SK-N-SH (cell line): Measurements from ENCODE around the gene GSG1L. TPM values are rescaled to one million over a fixed set of nuclear protein-coding genes. Genes with fewer than 3 reads are reported as not detected.

Experiments
- CTCF ChIA-PET: fragments of 300-600, 350-600 bp; formaldehyde crosslinking; extraction: SDS; loops from one replicate; lab custom pipeline; 2021; lab: Yijun Ruan, JAX
- POLR2A ChIA-PET: fragments of 350-600 bp; sonication (Branson Sonifier 250); formaldehyde crosslinking; extraction: SDS; loops from one replicate; lab custom pipeline; 2020; ENCODE audit warnings: antibody characterized with exemption, inconsistent platforms; lab: Yijun Ruan, JAX
- DNase-seq: peaks from one replicate; pipeline ENCODE4 v3.0.0; 2012
- H2AFZ ChIP-seq: fragments of 200-600 bp; sonication (generic); 2 replicates; pipeline ENCODE4 v1.8.1; 2016; ENCODE audit warnings: antibody characterized with exemption, mild to moderate bottlenecking, low read depth
- H3F3A ChIP-seq: fragments of 200-600 bp; sonication (generic); replicated peaks from 2 replicates; pipeline ENCODE3; 2016; ENCODE audit warnings: antibody characterized with exemption, mild to moderate bottlenecking; ENCODE audit not compliant: insufficient read depth
- H3K27ac ChIP-seq, 2 experiments: fragments of 200-500 bp in 1 of 2; fragments of 200-600 bp in 1 of 2; sonication (Bioruptor generic) in 1 of 2; sonication (generic), shearing (Covaris generic) in 1 of 2; 2 replicates each; pipeline versions ENCODE4 v1.5.1 to v1.6.1; 2014 to 2016; ENCODE audit warnings: low read depth in 2 of 2, inconsistent platforms in 1 of 2, low read length in 1 of 2, mild to moderate bottlenecking in 1 of 2, mixed read lengths in 1 of 2
- H3K27me3 ChIP-seq: fragments of 200-600 bp; sonication (generic), shearing (Covaris generic); 2 replicates; pipeline ENCODE4 v1.6.1; 2016; ENCODE audit warnings: mixed run types; ENCODE audit not compliant: insufficient read depth
- H3K36me3 ChIP-seq, 2 experiments: fragments of 200-500 bp in 1 of 2; fragments of 200-600 bp in 1 of 2; sonication (Bioruptor generic) in 1 of 2; sonication (generic) in 1 of 2; replicated peaks in 1 of 2; 2 replicates each; pipeline versions ENCODE3 to v1.5.1; 2014 to 2016; ENCODE audit warnings: low read length in 1 of 2, mild to moderate bottlenecking in 1 of 2; ENCODE audit not compliant: insufficient read depth in 2 of 2, control insufficient read depth in 1 of 2
- H3K4me1 ChIP-seq, 2 experiments: fragments of 200-500 bp in 1 of 2; fragments of 200-600 bp in 1 of 2; sonication (Bioruptor generic) in 1 of 2; sonication (generic), shearing (Covaris generic) in 1 of 2; 2 replicates each; pipeline versions ENCODE4 v1.5.1 to v1.6.1; 2014 to 2016; ENCODE audit warnings: low read depth in 1 of 2, low read length in 1 of 2, mixed run types in 1 of 2; ENCODE audit not compliant: insufficient read depth in 2 of 2, control insufficient read depth in 1 of 2
- H3K4me2 ChIP-seq: fragments of 200-600 bp; sonication (generic), shearing (Covaris generic); 2 replicates; pipeline ENCODE4 v1.6.1; 2017; ENCODE audit warnings: mixed run types
- H3K4me3 ChIP-seq, 2 experiments: fragments of 200-500 bp in 1 of 2; fragments of 200-600 bp in 1 of 2; sonication (Bioruptor generic) in 1 of 2; sonication (generic), shearing (Covaris generic) in 1 of 2; 2 replicates each; pipeline versions ENCODE4 v1.5.1 to v1.8.1; 2014 to 2016; ENCODE audit warnings: low read depth in 2 of 2, inconsistent platforms in 1 of 2, low read length in 1 of 2, mild to moderate bottlenecking in 1 of 2, mixed read lengths in 1 of 2, moderate library complexity in 1 of 2
- H3K79me2 ChIP-seq: fragments of 200-600 bp; sonication (generic); 2 replicates; pipeline ENCODE4 v1.8.1; 2017; ENCODE audit warnings: mild to moderate bottlenecking; ENCODE audit not compliant: insufficient read depth
- H3K9ac ChIP-seq: fragments of 200-600 bp; sonication (generic); 2 replicates; pipeline ENCODE4 v1.6.1; 2017; ENCODE audit warnings: mixed run types
- H3K9me2 ChIP-seq: fragments of 200-600 bp; sonication (generic); 2 replicates; pipeline ENCODE4 v1.6.1; 2017; ENCODE audit warnings: mixed run types
- H3K9me3 ChIP-seq: fragments of 200-600 bp; sonication (generic); 2 replicates; pipeline ENCODE4 v1.6.1; 2017; ENCODE audit warnings: mixed run types, mild to moderate bottlenecking, moderate library complexity
- H4K20me1 ChIP-seq: fragments of 200-600 bp; sonication (generic); 2 replicates; pipeline ENCODE4 v1.6.1; 2017; ENCODE audit warnings: mild to moderate bottlenecking, mixed run types; ENCODE audit not compliant: insufficient read depth
- CHD2 ChIP-seq: fragments of 150-350 bp; IDR thresholded peaks from 2 replicates; pipeline ENCODE4 v1.6.1; 2018; ENCODE audit warnings: low read length; ENCODE audit not compliant: partially characterized antibody
- EZH2phosphoT487 ChIP-seq: fragments of 200-600 bp; sonication (generic); IDR thresholded peaks from 2 replicates; pipeline ENCODE4 v1.6.1; 2017; ENCODE audit warnings: low read depth, mixed run types, mild to moderate bottlenecking, antibody characterized with exemption, moderate library complexity, borderline replicate concordance
- FOXJ3 ChIP-seq: sonication (generic); formaldehyde crosslinking; IDR thresholded peaks from 2 replicates; pipeline ENCODE4 v1.5.1; 2020; ENCODE audit warnings: mild to moderate bottlenecking, missing genetic modification reagents
- IRF3 ChIP-seq: fragments of 150-350 bp; IDR thresholded peaks from 2 replicates; pipeline ENCODE4 v1.6.1; 2016; ENCODE audit warnings: mild to moderate bottlenecking, low read depth, low read length
- JUND ChIP-seq: IDR thresholded peaks from 2 replicates; pipeline ENCODE4 v1.4.0; 2012
- MAX ChIP-seq: IDR thresholded peaks from 2 replicates; pipeline ENCODE4 v1.4.0; 2012; ENCODE audit warnings: low read depth
- NFIC ChIP-seq: IDR thresholded peaks from 2 replicates; pipeline ENCODE4 v1.4.0; 2012; ENCODE audit warnings: borderline replicate concordance
- RAD21 ChIP-seq: IDR thresholded peaks from 2 replicates; pipeline ENCODE4 v1.6.1; 2012; ENCODE audit warnings: mild to moderate bottlenecking, low read length
- RCOR1 ChIP-seq: fragments of 150-350 bp; IDR thresholded peaks from 2 replicates; pipeline ENCODE4 v1.6.1; 2017; ENCODE audit warnings: antibody characterized with exemption, low read length
- TAF1 ChIP-seq: IDR thresholded peaks from 2 replicates; pipeline ENCODE4 v1.6.1; 2012; ENCODE audit warnings: low read depth, mild to moderate bottlenecking, low read length, moderate library complexity, borderline replicate concordance
- TCF12 ChIP-seq: IDR thresholded peaks from 2 replicates; pipeline ENCODE4 v1.4.0; 2012
- TEAD4 ChIP-seq: IDR thresholded peaks from 2 replicates; pipeline ENCODE4 v1.4.0; 2012; ENCODE audit warnings: mild to moderate bottlenecking, borderline replicate concordance; ENCODE audit not compliant: insufficient read depth
- USF2 ChIP-seq: fragments of 150-350 bp; IDR thresholded peaks from 2 replicates; pipeline ENCODE4 v1.6.1; 2017; ENCODE audit warnings: antibody characterized with exemption, low read length, low read depth, borderline replicate concordance
- WGBS: methylation state at CpG from one replicate; pipeline ENCODE4 v1.1.6; 2017; ENCODE audit warnings: low lambda C conversion rate; 5-methylcytosine and 5-hydroxymethylcytosine counted together
- polyA plus RNA-seq, 3 experiments: library from polyadenylated mRNA; depleted of rRNA; stranded (reverse); fragments of >200 nt; gene quantifications; 2 replicates each; pipeline ENCODE4 v1.2.3, GENCODE V29; 2012

The GSG1L gene
- polyA plus RNA-seq, 1 of the 3 experiments (the other 2 are of a cell fraction) = not detected

GRCh38 chr16:27803775-27804549 is 259.6 kb downstream of the GSG1L start (continued):
- TF ChIP-seq JUND (no peak), FOXJ3 (no peak), RCOR1 (no peak)

- TF ChIP-seq USF2 (no peak), MAX (no peak), NFIC (no peak), JUND (no peak), CHD2 (no peak), EZH2phosphoT487 (no peak), TCF12 (no peak), TEAD4 (no peak), TAF1 (no peak), IRF3 (no peak), RAD21 (no peak)
- Histone ChIP-seq H3K4me1 (peaks cover 0 to 4% of the 10 kb centered on the region in 2 experiments; a peak in 1 of 4 replicates), H3K9me2 (no peaks in the 10 kb centered on the region), H3K79me2 (no peaks in the 10 kb centered on the region), H3K27ac (no peak overlapping the region), H3K27me3 (no peaks in the 10 kb centered on the region; the same call in 1 of the 2 replicates), H3K9ac (no peak overlapping the region), H3K4me3 (no peak overlapping the region), H3K9me3 (no peaks in the 10 kb centered on the region), H3K36me3 (no peaks in the 10 kb centered on the region), H3F3A (no peaks in the 10 kb centered on the region), H2AFZ (no peak overlapping the region), H4K20me1 (no peaks in the 10 kb centered on the region), H3K4me2 (no peak overlapping the region)
- CTCF ChIA-PET = no interaction called here
- WGBS = 35% methylated on average over 12 of the region's 12 CpGs
- POLR2A ChIA-PET = no interaction called here
- no peak for DNase-seq
Measured at GRCh38 chr16:27802664-27803439, 260.7 kb downstream of the GSG1L start.
